K562 (cell line): ENCODE results near the gene STUB1. TPM values are rescaled to one million over a fixed set of nuclear protein-coding genes. Genes with fewer than 3 reads are reported as not detected.

Experiments
- BHLHE40 ChIP-seq: IDR thresholded peaks from 2 replicates; pipeline ENCODE4 v1.6.1; 2011; ENCODE audit warnings: low read length, improper control_type of control experiment
- CBFA2T3 ChIP-seq: fragments of 450-650 bp; IDR thresholded peaks from 2 replicates; pipeline ENCODE4 v1.6.1; 2017
- NKRF ChIP-seq: fragments of 450-650 bp; IDR thresholded peaks from 2 replicates; pipeline ENCODE4 v1.6.1; 2016; ENCODE audit warnings: borderline replicate concordance
- PRDM10 ChIP-seq: fragments of 450-650 bp; IDR thresholded peaks from 2 replicates; pipeline ENCODE4 v1.6.1; 2018; ENCODE audit not compliant: partially characterized antibody
- RNF2 ChIP-seq: sonication (generic); IDR thresholded peaks from 2 replicates; pipeline ENCODE4 v1.6.1; 2016
- ZFX ChIP-seq: sonication (generic); formaldehyde crosslinking; IDR thresholded peaks from 2 replicates; pipeline ENCODE4 v1.8.0; 2022; ENCODE audit warnings: mild to moderate bottlenecking, missing genetic modification reagents, moderate library complexity
- ZNF282 ChIP-seq: sonication (generic); formaldehyde crosslinking; IDR thresholded peaks from 2 replicates; pipeline ENCODE4 v1.8.1; 2023; ENCODE audit warnings: missing genetic modification reagents
- ZNF592 ChIP-seq: fragments of 450-650 bp; IDR thresholded peaks from 2 replicates; pipeline ENCODE4 v1.6.1; 2017; ENCODE audit warnings: antibody characterized with exemption, mild to moderate bottlenecking
- polyA plus RNA-seq, 8 experiments: library from polyadenylated mRNA; depleted of rRNA in 4 of 8; stranded (reverse) in 5 of 8; unstranded in 3 of 8; fragments of >200 nt; fragmentation: Nextera tagmentation in 2 of 8; fragmentation: Illumina TruSeq in 1 of 8; extraction: Ambion mirVana in 2 of 8; extraction: Trizol in 1 of 8; gene quantifications; 2 replicates each; pipeline versions ENCODE4 v1.2.1 to v1.2.3, GENCODE V29; 2011 to 2014; ENCODE audit warnings: inconsistent platforms in 1 of 8, missing spikeins in 1 of 8
- total RNA-seq, 7 experiments: library from RNA; depleted of rRNA in 6 of 7; stranded (reverse); fragments of >200 nt in 6 of 7; fragmentation: Illumina TruSeq in 2 of 7; extraction: Trizol in 2 of 7; gene quantifications; 2 replicates each; pipeline versions ENCODE4 v1.2.1 to v1.2.3, GENCODE V29; 2011 to 2021; ENCODE audit warnings: low replicate concordance in 1 of 7
- TF ChIP-seq, protein P1 (sequence below), 2 experiments: fragments of 450-650 bp; conservative IDR thresholded peaks; 2 replicates each; pipeline ENCODE4 v1.6.1; 2017; ENCODE audit warnings: mild to moderate bottlenecking in 2 of 2, moderate library complexity in 2 of 2
- TF ChIP-seq, protein P2 (sequence below): conservative IDR thresholded peaks from 2 replicates; pipeline ENCODE4 v1.6.1; 2011; ENCODE audit warnings: low read depth, mild to moderate bottlenecking, low read length; ENCODE audit not compliant: control insufficient read depth
- TF ChIP-seq, protein P3 (sequence below), 3 experiments: fragments of 200-800 bp in 1 of 3; sonication (Bioruptor generic) in 1 of 3; sonication (generic) in 1 of 3; formaldehyde crosslinking in 1 of 3; IDR thresholded peaks; 2 replicates each; pipeline versions ENCODE4 v1.6.1 to v1.8.0; 2016 to 2022; ENCODE audit warnings: mild to moderate bottlenecking in 2 of 3, missing compliant biosample characterization in 2 of 3, missing genetic modification characterization in 2 of 3, missing genetic modification reagents in 1 of 3

The STUB1 gene
- total and polyA plus RNA-seq, 9 of the 15 experiments (the other 6 are each of a cell fraction or from before 2014, with no cell fraction given) = 10.6 to 251 (median 152) TPM

DNA sequence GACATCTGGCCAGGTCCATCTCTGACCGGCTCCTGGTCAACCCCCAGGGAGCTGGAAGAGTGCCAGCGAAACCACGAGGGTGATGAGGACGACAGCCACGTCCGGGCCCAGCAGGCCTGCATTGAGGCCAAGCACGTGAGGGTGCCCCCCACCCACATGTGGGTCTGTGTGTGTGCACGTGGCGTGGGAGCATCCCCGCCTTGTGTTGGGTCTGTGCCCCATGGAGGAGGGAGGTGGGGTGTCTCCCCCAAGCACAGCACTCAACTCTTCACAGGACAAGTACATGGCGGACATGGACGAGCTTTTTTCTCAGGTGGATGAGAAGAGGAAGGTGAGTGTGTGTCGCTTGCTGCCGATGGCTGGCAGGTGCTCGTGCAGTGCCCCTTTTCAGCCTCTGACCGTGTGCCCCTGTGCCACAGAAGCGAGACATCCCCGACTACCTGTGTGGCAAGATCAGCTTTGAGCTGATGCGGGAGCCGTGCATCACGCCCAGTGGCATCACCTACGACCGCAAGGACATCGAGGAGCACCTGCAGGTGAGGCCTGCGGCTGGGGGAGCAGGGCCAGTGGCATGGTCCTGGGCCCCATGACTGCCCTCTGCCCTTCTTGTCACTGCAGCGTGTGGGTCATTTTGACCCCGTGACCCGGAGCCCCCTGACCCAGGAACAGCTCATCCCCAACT is 1.7 kb downstream of the STUB1 start (continued):
- peak; percentile 77 for TF ChIP-seq ZNF592
- no peak for TF ChIP-seq ZNF282
- peak; percentile 65; the same call in 1 of the 2 replicates for TF ChIP-seq RNF2
- peak; percentile 92 for TF ChIP-seq BHLHE40
- peak; percentile 55 for TF ChIP-seq PRDM10
- TF ChIP-seq, protein P1, sequence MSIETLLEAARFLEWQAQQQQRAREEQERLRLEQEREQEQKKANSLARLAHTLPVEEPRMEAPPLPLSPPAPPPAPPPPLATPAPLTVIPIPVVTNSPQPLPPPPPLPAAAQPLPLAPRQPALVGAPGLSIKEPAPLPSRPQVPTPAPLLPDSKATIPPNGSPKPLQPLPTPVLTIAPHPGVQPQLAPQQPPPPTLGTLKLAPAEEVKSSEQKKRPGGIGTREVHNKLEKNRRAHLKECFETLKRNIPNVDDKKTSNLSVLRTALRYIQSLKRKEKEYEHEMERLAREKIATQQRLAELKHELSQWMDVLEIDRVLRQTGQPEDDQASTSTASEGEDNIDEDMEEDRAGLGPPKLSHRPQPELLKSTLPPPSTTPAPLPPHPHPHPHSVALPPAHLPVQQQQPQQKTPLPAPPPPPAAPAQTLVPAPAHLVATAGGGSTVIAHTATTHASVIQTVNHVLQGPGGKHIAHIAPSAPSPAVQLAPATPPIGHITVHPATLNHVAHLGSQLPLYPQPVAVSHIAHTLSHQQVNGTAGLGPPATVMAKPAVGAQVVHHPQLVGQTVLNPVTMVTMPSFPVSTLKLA (conservative IDR thresholded peaks at IDR 0.05) = peak; percentile 91 to 94
- TF ChIP-seq, protein P2, sequence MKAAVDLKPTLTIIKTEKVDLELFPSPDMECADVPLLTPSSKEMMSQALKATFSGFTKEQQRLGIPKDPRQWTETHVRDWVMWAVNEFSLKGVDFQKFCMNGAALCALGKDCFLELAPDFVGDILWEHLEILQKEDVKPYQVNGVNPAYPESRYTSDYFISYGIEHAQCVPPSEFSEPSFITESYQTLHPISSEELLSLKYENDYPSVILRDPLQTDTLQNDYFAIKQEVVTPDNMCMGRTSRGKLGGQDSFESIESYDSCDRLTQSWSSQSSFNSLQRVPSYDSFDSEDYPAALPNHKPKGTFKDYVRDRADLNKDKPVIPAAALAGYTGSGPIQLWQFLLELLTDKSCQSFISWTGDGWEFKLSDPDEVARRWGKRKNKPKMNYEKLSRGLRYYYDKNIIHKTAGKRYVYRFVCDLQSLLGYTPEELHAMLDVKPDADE = peak; percentile 42; the same call in 1 of the 2 replicates
- peak; percentile 61; the same call in 1 of the 2 replicates for TF ChIP-seq NKRF
- TF ChIP-seq, protein P3, sequence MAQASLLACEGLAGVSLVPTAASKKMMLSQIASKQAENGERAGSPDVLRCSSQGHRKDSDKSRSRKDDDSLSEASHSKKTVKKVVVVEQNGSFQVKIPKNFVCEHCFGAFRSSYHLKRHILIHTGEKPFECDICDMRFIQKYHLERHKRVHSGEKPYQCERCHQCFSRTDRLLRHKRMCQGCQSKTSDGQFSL (CRISPR knock-in tag; IDR thresholded peaks at IDR 0.05) = peak; percentile 49; the same call in 1 of the 2 replicates
- TF ChIP-seq, protein P3 (tag; IDR thresholded peaks at IDR 0.05) = no peak
- peak; percentile 55 for TF ChIP-seq CBFA2T3
- TF ChIP-seq ZFX (CRISPR knock-in tag) = peak; percentile 72
